Hepatocyte (in vitro differentiated cells): ENCODE data around the gene VPS51. TPM values are rescaled to one million over a fixed set of nuclear protein-coding genes. Genes with fewer than 3 reads are reported as not detected.

Experiments
- DNase-seq: peaks from one replicate; pipeline ENCODE4 v3.0.0-alpha.2; 2016; ENCODE audit warnings: low spot score
- H2AFZ ChIP-seq: fragments of 200-600 bp; sonication (generic); 2 replicates; pipeline ENCODE4 v1.6.0; 2016; ENCODE audit warnings: antibody characterized with exemption, mild to moderate bottlenecking
- H3K27ac ChIP-seq: fragments of 200-600 bp; sonication (generic); 2 replicates; pipeline ENCODE4 v1.5.1; 2016; ENCODE audit warnings: mild to moderate bottlenecking
- H3K27me3 ChIP-seq: fragments of 200-600 bp; sonication (generic); 2 replicates; pipeline ENCODE4 v1.6.1; 2016
- H3K36me3 ChIP-seq: fragments of 200-600 bp; sonication (generic); replicated peaks from 2 replicates; pipeline ENCODE4 v1.5.1; 2016; ENCODE audit warnings: low read depth; ENCODE audit not compliant: insufficient read depth
- H3K4me1 ChIP-seq: fragments of 200-600 bp; sonication (generic); 2 replicates; pipeline ENCODE4 v1.5.1; 2016; ENCODE audit warnings: mild to moderate bottlenecking, moderate library complexity; ENCODE audit not compliant: insufficient read depth
- H3K4me2 ChIP-seq: fragments of 200-600 bp; sonication (generic); 2 replicates; pipeline ENCODE4 v1.6.0; 2016
- H3K4me3 ChIP-seq: fragments of 200-600 bp; sonication (generic); 2 replicates; pipeline ENCODE4 v1.5.1; 2016; ENCODE audit warnings: mild to moderate bottlenecking
- H3K79me2 ChIP-seq: fragments of 200-600 bp; sonication (generic); 2 replicates; pipeline ENCODE4 v1.6.0; 2017; ENCODE audit warnings: mild to moderate bottlenecking
- H3K9me2 ChIP-seq: fragments of 200-600 bp; sonication (generic); replicated peaks from 2 replicates; pipeline ENCODE4 v1.6.0; 2017; ENCODE audit warnings: mild to moderate bottlenecking; ENCODE audit not compliant: insufficient read depth
- H3K9me3 ChIP-seq: fragments of 200-600 bp; sonication (generic); 2 replicates; pipeline ENCODE4 v1.5.1; 2016; ENCODE audit warnings: low read depth, mild to moderate bottlenecking
- H4K20me1 ChIP-seq: fragments of 200-600 bp; sonication (generic); 2 replicates; pipeline ENCODE4 v1.6.0; 2016; ENCODE audit warnings: mild to moderate bottlenecking; ENCODE audit not compliant: insufficient read depth, poor library complexity, severe bottlenecking
- EZH2 ChIP-seq: fragments of 200-600 bp; sonication (generic); IDR thresholded peaks from 2 replicates; pipeline ENCODE4 v1.6.1; 2016; ENCODE audit warnings: antibody characterized with exemption, mild to moderate bottlenecking, borderline replicate concordance
- EZH2phosphoT487 ChIP-seq: fragments of 200-600 bp; sonication (generic); IDR thresholded peaks from one replicate; pipeline ENCODE4 v1.6.1; 2018; ENCODE audit warnings: antibody characterized with exemption, mild to moderate bottlenecking, low read depth, moderate library complexity; ENCODE audit not compliant: unreplicated experiment, severe bottlenecking
- WGBS: methylation state at CpG from one replicate; pipeline ENCODE4 v1.1.6; 2016; ENCODE audit warnings: low lambda C conversion rate; ENCODE audit errors: missing lambda C conversion rate; 5-methylcytosine and 5-hydroxymethylcytosine counted together
- polyA plus RNA-seq: library from polyadenylated mRNA; unstranded; fragments of >200 nt; fragmentation: Nextera tagmentation; extraction: Ambion mirVana; gene quantifications from 2 replicates; pipeline ENCODE4 v1.2.1, GENCODE V29; 2016
- total RNA-seq: library from RNA; depleted of rRNA; stranded (reverse); fragments of >200 nt; gene quantifications from 2 replicates; pipeline ENCODE4 v1.2.3, GENCODE V29; 2014
- TF ChIP-seq, protein P1 (sequence below): fragments of 200-600 bp; sonication (generic); IDR thresholded peaks from 2 replicates; pipeline ENCODE4 v1.5.1; 2016; ENCODE audit warnings: antibody characterized with exemption, mild to moderate bottlenecking; ENCODE audit not compliant: poor library complexity

Gene VPS51
- total and polyA plus RNA-seq, 2 experiments from 2014 or later: 63.5 to 242 TPM

DNA sequence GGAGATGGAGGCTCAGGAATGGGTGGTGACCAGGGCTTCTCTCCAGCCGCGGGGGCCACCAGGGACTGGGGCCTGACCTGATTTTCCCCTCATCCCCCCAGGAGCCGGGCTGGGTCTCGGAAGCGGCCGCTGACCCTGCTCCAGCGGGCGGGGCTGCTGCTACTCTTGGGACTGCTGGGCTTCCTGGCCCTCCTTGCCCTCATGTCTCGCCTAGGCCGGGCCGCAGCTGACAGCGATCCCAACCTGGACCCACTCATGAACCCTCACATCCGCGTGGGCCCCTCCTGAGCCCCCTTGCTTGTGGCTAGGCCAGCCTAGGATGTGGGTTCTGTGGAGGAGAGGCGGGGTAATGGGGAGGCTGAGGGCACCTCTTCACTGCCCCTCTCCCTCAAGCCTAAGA is 8.2 kb upstream of the VPS51 start:
- H3K4me2 ChIP-seq: no peak overlapping the region
- H3K9me2 ChIP-seq: no peaks in the 10 kb centered on the region
- H3K9me3 ChIP-seq: no peaks in the 10 kb centered on the region
- no peak for DNase-seq
- no peak overlapping the region for H3K4me3 ChIP-seq
- H2AFZ ChIP-seq: no peak overlapping the region
- TF ChIP-seq, protein P1, sequence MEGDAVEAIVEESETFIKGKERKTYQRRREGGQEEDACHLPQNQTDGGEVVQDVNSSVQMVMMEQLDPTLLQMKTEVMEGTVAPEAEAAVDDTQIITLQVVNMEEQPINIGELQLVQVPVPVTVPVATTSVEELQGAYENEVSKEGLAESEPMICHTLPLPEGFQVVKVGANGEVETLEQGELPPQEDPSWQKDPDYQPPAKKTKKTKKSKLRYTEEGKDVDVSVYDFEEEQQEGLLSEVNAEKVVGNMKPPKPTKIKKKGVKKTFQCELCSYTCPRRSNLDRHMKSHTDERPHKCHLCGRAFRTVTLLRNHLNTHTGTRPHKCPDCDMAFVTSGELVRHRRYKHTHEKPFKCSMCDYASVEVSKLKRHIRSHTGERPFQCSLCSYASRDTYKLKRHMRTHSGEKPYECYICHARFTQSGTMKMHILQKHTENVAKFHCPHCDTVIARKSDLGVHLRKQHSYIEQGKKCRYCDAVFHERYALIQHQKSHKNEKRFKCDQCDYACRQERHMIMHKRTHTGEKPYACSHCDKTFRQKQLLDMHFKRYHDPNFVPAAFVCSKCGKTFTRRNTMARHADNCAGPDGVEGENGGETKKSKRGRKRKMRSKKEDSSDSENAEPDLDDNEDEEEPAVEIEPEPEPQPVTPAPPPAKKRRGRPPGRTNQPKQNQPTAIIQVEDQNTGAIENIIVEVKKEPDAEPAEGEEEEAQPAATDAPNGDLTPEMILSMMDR: no peak
- TF ChIP-seq EZH2 (no peak), EZH2phosphoT487 (no peak)
- WGBS: 97% methylated on average over 13 of the region's 15 CpGs
- H3K27ac ChIP-seq: no peak overlapping the region
- H3K79me2 ChIP-seq: peaks cover 23% of the 10 kb centered on the region
- no peaks in the 10 kb centered on the region for H4K20me1 ChIP-seq
- H3K36me3 ChIP-seq: no peaks in the 10 kb centered on the region
- H3K4me1 ChIP-seq: peaks cover 9% of the 10 kb centered on the region
- no peaks in the 10 kb centered on the region for H3K27me3 ChIP-seq

DNA sequence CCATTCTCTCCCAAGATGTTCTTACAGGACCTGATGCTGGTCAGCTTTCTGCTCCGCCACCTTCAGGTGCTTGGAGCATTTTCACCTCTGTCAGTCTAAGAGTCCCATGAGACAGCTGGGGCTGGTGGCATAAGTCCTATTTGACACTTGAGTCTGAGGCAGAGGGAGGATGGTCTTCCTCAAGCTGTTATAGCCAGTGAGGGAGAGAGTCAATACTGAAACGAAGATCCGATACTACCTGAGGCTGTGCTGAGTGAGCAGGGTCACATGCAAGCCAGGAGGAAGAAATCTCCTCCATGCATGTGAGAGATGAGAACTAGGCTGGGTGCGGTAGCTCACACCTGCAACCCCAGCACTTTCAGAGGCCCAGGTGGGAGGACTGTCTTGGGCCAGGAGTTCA is 6.4 kb upstream of the VPS51 start:
- H3K4me3 ChIP-seq: no peak overlapping the region
- 93% methylated on average over 4 of the region's 4 CpGs for WGBS
- H3K27me3 ChIP-seq: no peaks in the 10 kb centered on the region
- no peaks in the 10 kb centered on the region for H3K9me3 ChIP-seq
- H3K79me2 ChIP-seq: peaks cover 14% of the 10 kb centered on the region
- no peak overlapping the region for H3K4me2 ChIP-seq
- no peak overlapping the region for H2AFZ ChIP-seq
- H3K9me2 ChIP-seq: no peaks in the 10 kb centered on the region
- H3K27ac ChIP-seq: no peak overlapping the region
- peaks cover 9% of the 10 kb centered on the region for H3K4me1 ChIP-seq
- no peaks in the 10 kb centered on the region for H4K20me1 ChIP-seq
- no peak for DNase-seq
- H3K36me3 ChIP-seq: no peaks in the 10 kb centered on the region
- TF ChIP-seq, protein P1: no peak
- TF ChIP-seq EZH2 (no peak), EZH2phosphoT487 (no peak)

DNA sequence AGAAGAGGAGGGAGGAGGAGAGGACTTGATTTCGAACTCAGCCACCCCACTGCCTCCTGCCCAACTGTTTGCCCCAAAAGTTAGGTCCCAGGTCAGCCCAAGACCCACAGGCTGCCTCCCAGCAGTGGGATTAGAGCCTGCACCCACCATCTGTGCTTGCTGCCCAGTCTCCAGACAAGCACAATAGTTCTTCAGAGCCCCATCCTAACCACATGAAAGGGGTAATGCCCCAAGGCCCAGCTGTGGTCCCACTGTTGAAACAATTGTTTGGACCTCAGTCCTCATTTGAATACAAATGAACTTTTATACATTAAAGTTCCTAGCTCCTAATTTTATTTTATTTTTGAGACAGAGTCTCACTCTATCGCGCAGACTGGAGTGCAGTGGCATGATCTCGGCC is 5.4 kb upstream of the VPS51 start:
- Histone ChIP-seq H3K36me3 (no peaks in the 10 kb centered on the region), H4K20me1 (no peaks in the 10 kb centered on the region), H3K4me3 (no peak overlapping the region), H3K27ac (no peak overlapping the region), H3K9me2 (no peaks in the 10 kb centered on the region), H3K4me2 (no peak overlapping the region), H3K79me2 (peaks cover 4% of the 10 kb centered on the region), H2AFZ (no peak overlapping the region), H3K9me3 (no peaks in the 10 kb centered on the region), H3K4me1 (peaks cover 1% of the 10 kb centered on the region), H3K27me3 (no peaks in the 10 kb centered on the region)
- TF ChIP-seq, protein P1: no peak
- no peak for TF ChIP-seq EZH2
- TF ChIP-seq EZH2phosphoT487: no peak
- DNase-seq: no peak
- WGBS: 94% methylated on average over 4 of the region's 4 CpGs

DNA sequence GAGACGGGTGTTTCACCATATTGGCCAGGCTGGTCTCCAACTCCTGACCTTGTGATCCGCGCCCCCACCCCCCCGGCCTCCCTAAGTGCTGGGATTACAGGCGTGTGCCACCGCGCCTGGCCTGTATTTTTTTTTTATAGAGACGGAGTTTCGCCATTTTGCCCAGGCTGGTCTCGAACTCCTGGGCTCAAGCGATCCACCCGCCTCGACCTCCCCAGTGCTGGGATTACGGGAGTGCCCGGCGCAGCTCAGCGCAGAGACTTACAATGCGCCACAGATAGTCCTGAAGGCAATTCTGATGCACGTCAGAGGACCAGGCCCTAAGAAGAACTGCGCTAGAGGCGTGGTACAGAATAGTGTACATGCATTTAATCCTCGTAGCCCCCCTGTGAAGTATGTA is 587 bp upstream of the VPS51 start:
- Histone ChIP-seq H3K27me3 (no peaks in the 10 kb centered on the region), H3K4me3 (no peak overlapping the region), H3K9me2 (no peaks in the 10 kb centered on the region), H3K27ac (peak overlapping the region; percentile 83), H3K79me2 (peaks cover 29% of the 10 kb centered on the region), H2AFZ (peak overlapping the region; percentile 100), H3K4me1 (peaks cover 13% of the 10 kb centered on the region), H3K9me3 (no peaks in the 10 kb centered on the region), H3K36me3 (no peaks in the 10 kb centered on the region), H3K4me2 (peak overlapping the region; percentile 82), H4K20me1 (no peaks in the 10 kb centered on the region)
- 95% methylated on average over 22 of the region's 22 CpGs for WGBS
- DNase-seq: no peak
- TF ChIP-seq EZH2 (no peak), EZH2phosphoT487 (no peak)
- TF ChIP-seq, protein P1: no peak
